NCI-H2196 treated with DMSO at 0.1 percent for 48 hours (cell line): ENCODE measurements around the gene ABI3.
"Not testable (repeated sequence)": the region's sequence is repeated elsewhere in the genome, so short reads cannot be mapped to it uniquely, and the experiment has no call there.

Experiments used
- DNase-seq: peaks from one replicate; lab custom pipeline; 2025; ENCODE audit not compliant: unreplicated experiment; lab: John Stamatoyannopoulos, UW

The ABI3 gene, protein sequence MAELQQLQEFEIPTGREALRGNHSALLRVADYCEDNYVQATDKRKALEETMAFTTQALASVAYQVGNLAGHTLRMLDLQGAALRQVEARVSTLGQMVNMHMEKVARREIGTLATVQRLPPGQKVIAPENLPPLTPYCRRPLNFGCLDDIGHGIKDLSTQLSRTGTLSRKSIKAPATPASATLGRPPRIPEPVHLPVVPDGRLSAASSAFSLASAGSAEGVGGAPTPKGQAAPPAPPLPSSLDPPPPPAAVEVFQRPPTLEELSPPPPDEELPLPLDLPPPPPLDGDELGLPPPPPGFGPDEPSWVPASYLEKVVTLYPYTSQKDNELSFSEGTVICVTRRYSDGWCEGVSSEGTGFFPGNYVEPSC

GRCh38 chr17:49210158-49211029 is at the start of gene ABI3, which contains the start of gene GNGT2:
Gene ABI3 (plus strand): TSS chr17:49210707. CDS start chr17:49210725, 18 bp downstream.
Gene GNGT2 (minus strand): TSS chr17:49210574. CDS start chr17:49207422, 3,152 bp downstream.
- no peak for DNase-seq

DNA sequence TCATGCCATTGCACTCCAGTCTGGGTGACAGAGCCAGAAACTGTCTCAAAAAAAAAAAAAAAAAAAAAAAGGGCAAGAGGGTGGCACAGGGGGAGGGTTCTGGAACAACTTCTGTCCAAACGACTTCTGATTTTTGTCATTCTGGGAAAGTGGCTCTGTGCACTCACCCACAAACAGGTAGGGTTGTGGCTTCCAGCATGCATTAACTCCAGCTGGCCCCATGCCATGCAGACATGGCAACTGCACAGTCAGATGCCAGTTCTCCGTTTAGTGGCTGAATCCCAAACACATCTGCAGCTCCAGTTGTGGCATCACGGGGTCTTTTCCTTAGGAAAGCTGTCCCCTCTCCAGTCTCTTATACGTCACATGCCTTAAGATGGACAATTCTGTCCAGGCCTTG is 47.6 kb upstream of the ABI3 start:
- no peak for DNase-seq

GRCh38 chr17:49165143-49165542 is 45.4 kb upstream of the ABI3 start:
- no peak for DNase-seq

DNA sequence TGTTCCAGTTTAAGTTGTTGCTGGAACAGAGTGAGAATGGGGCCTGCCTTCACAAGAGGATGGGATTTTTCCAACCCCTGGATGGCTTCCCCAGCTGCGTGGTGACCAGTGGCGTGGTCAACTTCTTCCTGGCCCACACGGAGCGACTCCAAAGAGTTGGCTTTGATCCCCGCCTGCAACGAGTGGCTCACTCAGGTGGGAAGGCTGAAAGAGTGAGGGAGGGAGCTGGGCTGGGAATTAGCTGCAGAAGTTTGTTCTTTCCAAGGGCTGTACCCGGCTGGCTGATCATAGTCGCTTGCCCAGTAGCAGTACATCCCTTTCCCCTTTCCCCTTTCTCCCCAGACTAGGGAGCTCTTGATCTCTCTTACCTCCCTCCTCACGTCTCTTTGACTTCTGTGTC is 41.8 kb upstream of the ABI3 start:
- no peak for DNase-seq

DNA sequence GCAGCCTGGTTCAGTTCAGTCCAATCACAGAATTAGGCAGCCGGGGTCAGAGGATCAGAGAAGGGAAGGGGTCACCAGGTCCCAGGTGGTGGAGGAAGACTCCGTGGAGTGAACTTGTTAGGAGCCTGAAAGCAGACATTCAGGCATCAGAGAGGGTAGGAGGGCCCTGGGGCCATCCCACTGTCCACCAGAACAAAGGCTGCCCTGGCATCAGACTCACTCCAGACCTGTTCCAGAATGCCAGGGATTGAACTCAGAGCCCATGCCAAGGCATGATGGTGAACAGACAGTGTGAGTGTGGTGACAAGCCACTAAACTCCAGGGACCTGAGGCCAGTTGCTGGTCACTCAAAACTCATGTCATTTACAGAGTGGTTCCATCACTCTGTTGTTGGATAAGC is 40.3 kb upstream of the ABI3 start:
- DNase-seq, result no peak

GRCh38 chr17:49170711-49171110 is 39.8 kb upstream of the ABI3 start:
- not testable (repeated sequence) for DNase-seq

GRCh38 chr17:49175978-49176377 is 34.5 kb upstream of the ABI3 start:
- DNase-seq, result not testable (repeated sequence)

DNA sequence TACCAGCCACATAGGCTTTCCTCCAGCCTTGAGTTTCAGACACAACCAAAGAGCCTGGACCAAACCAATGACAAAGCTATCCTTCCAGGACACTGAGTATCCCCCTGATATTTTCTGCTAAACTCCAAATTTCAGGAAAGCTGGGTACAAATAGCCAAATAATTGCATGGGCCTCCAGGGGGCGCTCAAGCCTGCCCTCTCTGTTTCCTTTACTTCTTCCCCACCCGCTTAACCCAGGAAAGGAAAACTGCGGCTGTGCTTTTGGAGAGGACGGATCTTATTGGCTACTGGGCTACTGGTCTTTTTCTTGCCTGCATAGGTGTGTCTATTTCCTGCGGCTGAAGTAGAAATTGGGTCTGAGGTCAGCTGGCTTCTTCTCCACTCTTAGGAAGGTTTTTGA is 30.2 kb upstream of the ABI3 start:
- no peak for DNase-seq

GRCh38 chr17:49180998-49181635 is 29.4 kb upstream of the ABI3 start:
- no peak for DNase-seq

GRCh38 chr17:49183341-49183740 is 27.2 kb upstream of the ABI3 start:
- no peak for DNase-seq

DNA sequence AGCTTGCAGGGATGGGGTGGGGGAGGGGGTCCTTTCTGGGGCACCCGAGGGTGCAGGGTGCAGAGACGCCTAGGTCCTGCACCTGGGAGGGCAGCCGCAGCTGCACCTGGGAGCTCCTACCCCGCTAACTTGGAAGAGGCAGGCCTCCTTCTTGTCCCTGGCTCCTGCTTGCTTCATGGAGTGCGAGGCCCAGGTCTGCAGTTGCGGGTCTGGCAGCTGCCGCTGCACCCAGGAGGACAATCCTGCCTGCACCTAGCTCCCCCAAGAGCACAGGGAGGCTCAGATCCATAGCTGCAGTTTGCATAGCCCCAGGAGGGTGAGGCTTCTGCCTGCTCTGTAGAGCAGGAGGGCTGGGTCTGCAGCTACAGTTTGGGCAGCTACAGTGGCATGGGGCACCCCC is 26.7 kb upstream of the ABI3 start:
- no peak for DNase-seq

GRCh38 chr17:49184522-49184921 is 26.0 kb upstream of the ABI3 start:
- DNase-seq, result not testable (repeated sequence)

DNA sequence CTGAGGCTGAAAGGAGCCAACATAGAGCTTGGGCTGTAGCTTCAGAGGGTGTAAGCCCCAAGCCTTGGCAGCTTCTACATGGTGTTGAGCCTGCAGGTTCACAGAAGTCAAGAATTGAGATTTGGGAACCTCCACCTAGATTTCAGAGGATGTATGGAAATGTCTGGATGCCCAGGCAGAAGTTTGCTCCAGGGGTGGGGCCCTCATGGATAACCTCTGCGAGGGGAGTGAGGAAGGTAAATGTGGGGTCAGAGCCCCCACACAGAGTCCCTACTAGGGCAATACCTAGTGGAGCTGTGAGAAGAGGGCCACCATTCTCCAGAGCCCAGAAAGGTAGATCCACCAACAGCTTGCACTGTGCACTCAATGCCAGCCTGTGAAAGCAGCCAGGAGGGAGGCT is 25.1 kb upstream of the ABI3 start:
- DNase-seq, result not testable (repeated sequence)

GRCh38 chr17:49187301-49187700 is 23.2 kb upstream of the ABI3 start:
- DNase-seq, result no peak

- no peak for DNase-seq
These were observed 19.6 kb upstream of the ABI3 start for GRCh38 chr17:49190932-49191331.

- DNase-seq, result no peak
These were observed 19.0 kb upstream of the ABI3 start for GRCh38 chr17:49191409-49191916.

- peak; percentile 65 for DNase-seq
These were observed 18.4 kb upstream of the ABI3 start for GRCh38 chr17:49191917-49192741.

- peak; percentile 23 for DNase-seq
These were observed 16.8 kb upstream of the ABI3 start for GRCh38 chr17:49193513-49194296.

GRCh38 chr17:49194297-49194607 is 16.3 kb upstream of the ABI3 start:
- no peak for DNase-seq

DNA sequence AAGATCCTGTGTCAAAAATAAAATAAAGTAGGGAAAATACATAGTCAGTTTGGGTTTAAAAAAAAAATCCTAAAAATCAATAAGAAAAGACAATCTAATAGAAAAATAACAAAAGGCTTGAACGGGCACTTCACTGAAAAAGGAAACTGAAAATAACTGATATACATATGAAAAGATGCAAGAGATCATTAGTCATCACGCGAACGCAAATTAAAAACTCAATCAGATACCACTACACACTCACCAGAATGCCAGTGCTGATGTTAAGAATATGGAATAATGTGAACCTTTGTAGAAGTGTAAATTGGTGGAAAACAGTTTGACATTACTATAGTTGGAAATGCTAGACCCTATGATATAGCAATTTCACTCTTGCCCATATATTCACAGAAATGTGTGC is 14.8 kb upstream of the ABI3 start:
- no peak for DNase-seq
